ENCODE measurements around the gene GJD4.

The GJD4 gene

GRCh38 chr10:35579726-35580422 is 25.3 kb upstream of the GJD4 start:
- DNase-seq = no peak

GRCh38 chr10:35580423-35580770 is 24.7 kb upstream of the GJD4 start:
- DNase-seq = no peak

- DNase-seq = no peak
Measured at GRCh38 chr10:35581655-35582054, 23.5 kb upstream of the GJD4 start.

GRCh38 chr10:35584946-35585345 is 20.2 kb upstream of the GJD4 start:
- no peak for DNase-seq

DNA sequence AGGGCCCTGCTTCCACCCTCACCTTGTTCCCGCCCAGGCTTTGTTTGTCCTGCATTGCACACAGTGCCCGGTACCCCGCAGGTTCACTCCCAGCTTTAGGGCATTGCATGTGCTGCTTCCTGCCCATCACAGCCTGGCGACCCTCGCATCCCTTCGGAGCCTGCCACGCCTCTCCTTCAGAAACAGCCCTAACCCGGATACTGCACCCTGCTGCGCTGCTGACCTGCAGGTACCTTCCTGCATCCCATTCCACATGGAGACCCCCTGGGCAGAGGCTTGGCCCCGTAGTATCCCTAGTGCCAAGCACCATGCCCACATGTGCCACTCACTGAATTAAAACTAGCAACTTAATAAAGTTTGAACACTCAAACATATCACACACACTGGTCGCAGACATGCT is 19.8 kb upstream of the GJD4 start:
- no peak for DNase-seq

GRCh38 chr10:35585903-35586535 is 19.1 kb upstream of the GJD4 start:
- DNase-seq = no peak

GRCh38 chr10:35588836-35589235 is 16.3 kb upstream of the GJD4 start:
- no peak for DNase-seq

- DNase-seq = no peak
Measured at GRCh38 chr10:35592441-35592840, 12.7 kb upstream of the GJD4 start.

DNA sequence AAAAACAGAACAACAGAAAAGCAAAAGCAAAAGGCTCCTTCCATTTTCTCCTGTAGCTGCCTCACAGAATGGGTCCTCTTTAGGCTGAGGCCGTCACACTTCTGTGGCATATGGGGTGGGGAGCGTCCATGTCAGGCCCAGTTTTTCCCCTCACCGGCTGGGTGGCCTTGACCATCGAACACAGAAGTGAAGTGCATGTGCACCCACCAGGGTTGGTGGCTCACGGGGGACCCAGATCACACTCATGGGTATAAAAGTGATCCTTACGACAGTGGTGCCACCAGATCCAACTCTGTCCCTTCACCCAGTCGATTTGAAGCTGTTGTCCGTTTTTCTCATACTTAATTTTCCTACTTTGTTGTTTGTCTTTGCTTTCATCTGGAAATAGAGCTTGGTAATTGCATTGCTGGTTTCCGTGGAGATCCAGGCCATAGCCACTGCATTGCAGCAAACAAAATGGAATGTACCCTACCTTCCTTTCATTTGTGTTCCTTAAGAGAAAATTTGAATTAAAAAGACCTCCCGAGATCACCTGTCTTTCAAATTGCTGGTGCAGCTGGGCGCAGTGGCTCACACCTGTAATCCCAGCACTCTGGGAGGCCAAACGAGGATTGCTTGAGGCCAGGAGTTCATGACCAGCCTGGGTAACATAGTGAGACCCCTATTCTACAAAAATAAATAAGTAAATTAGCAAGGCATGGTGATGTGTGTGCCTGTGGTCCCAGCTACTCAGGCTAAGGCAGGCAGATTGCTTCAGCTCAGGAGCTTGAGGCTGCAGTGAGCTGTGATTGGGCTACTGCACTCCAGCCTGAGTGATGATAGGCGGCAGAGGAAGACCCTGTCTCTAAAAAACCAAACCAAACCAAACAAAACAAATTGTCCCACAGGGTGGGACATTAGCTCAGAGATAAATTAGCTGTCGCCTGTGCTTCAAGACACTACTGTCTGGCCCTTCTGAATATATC is 10.7 kb upstream of the GJD4 start:
- no peak for DNase-seq

DNA sequence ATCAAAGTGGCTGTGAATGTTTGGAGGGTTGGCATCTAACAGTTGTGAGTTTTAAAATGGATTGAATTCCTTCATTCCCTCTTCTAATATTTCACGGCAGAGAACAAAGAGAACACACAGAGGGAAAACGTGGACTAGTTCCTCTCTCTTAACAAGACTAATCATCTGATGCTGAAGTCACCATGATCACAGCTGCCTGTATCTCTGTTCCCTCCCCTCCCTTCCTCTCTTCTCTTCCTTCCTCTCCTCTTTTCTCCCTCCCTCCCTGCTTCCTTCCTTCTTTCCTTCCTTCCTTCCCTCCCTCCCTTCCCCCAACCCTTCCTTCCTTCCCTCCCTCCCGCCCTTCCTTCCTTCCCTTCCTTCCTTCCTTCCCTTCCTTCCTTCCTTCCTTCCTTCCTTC is 10.0 kb upstream of the GJD4 start:
- DNase-seq = no peak

GRCh38 chr10:35598379-35598778 is 6.8 kb upstream of the GJD4 start:
- no peak for DNase-seq

GRCh38 chr10:35600193-35600592 is 4.9 kb upstream of the GJD4 start:
- DNase-seq = no peak

DNA sequence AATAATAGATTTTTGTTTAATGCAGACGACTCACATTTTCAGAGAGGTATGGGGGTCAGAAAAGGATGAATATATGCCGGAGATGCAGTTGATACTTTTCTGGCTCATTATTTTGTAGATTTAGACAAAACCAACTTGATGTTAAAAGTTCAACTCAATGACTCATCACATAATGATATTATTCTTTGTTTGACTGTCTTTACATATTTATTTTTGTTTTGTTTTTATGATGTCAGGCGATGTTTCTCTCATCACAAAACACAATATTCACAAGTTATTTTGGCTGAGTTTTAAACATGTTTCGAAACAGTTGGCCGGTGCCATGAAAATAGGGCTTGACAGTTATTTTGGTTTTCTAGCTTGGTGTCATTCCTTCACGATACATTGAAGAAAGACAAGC is 1.3 kb downstream of the GJD4 start:
- no peak for DNase-seq

GRCh38 chr10:35607475-35608327 is 2.6 kb downstream of the GJD4 start:
- DNase-seq = no peak

DNA sequence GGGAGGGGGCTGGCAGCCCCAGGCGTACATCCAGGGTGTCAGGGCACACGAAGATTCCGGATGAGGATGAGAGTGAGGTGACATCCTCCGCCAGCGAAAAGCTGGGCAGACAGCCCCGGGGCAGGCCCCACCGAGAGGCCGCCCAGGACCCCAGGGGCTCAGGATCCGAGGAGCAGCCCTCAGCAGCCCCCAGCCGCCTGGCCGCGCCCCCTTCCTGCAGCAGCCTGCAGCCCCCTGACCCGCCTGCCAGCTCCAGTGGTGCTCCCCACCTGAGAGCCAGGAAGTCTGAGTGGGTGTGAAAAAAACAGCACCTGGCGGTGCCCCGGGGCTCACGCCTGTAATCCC is 3.2 kb downstream of the GJD4 start:
- no peak for DNase-seq

- no peak for DNase-seq
Measured at GRCh38 chr10:35611750-35612149, 6.6 kb downstream of the GJD4 start.

GRCh38 chr10:35612385-35613106 is 7.4 kb downstream of the GJD4 start:
- no peak for DNase-seq

DNA sequence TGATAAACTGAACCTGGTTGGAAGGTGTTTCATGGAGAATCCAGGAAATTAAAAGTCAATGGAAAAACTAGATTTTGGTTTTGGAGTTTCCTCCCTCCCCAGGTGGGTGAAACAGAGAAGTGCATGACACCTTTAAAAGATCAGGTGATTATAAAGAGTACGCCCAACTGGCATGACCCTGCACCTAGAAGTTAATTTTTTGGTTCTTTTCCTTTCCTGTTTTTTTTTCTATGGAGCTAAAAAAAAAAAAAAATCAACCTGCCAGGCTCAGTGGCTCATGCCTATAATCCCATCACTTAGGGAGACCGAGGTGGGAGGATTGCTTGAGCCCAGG is 7.9 kb downstream of the GJD4 start:
- no peak for DNase-seq

GRCh38 chr10:35613597-35614226 is 8.6 kb downstream of the GJD4 start:
- no peak for DNase-seq

DNA sequence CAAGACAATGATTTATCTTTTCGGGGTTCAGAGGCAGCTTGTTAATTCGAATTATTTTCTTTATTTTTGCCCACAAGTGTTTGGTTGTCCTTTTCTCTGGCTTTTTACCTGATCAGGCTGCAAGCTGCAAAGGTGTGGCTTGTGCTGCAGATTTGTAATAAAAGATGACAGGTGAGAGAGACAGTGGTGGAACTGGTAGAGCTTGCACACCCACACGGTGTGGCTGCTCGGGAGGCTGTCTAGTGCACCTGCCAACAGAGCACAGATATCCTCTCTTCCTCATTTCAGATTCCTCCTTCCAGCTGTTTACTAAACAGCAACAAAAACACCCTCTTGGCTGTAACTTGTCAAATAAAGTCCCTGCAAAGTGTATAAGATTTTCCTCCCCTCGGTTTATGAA is 9.2 kb downstream of the GJD4 start:
- no peak for DNase-seq

- DNase-seq = no peak
Measured at GRCh38 chr10:35626971-35627507, 21.9 kb downstream of the GJD4 start.

- no peak for DNase-seq
Measured at GRCh38 chr10:35631404-35631803, 26.3 kb downstream of the GJD4 start.
